ENCODE measurements around the gene CYP51A1.
"Not testable (repeated sequence)": the region's sequence is repeated elsewhere in the genome, so short reads cannot be mapped to it uniquely, and the experiment has no call there.

CYP51A1 gene

DNA sequence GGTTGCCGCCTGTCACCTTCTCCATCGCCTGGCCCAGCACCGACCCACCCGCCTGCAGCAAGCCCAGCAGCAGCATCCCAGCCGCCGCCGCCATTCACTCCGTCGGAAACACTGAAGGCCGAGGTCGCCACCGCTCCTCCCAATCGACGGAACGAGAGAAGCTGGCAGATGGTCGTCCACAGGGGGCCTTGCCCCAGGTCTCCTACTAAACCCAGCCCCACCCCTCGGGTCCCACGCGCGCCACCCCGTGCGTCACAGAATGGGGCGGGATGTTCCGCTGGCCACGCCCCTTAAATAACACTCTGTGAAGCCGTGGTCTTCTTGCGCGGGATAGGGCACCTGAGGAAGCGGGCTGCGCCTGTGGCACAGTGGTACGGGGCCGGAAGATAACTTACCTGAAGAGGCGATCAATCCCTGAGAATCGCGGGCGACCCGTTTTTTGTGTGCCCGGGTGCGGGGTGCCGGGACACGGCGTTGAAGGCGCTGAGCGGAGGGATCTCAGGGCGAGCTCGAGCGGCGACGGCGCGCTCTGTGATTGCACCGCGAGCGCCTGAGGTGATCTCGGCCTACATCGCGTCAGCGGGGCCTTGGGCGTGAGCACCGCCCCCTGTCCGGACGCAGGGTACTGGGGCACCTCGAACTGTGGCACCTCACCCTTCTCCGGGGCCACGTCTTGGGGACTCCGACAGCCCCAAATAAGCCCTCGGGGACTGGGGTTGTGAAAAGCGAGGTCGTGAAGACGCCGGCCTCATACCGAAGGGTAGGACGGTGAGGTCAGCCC lies at the start of gene CYP51A1:
TSS of gene CYP51A1 (minus strand) at position 207 of the 781 bp plus-strand sequence. CDS start at position 94, 113 bp downstream.
- no peaks in the 10 kb centered on the region for H3K27me3 ChIP-seq (ENCODE audit: control insufficient read depth in 2 of 2, insufficient read depth in 2 of 2, low read length in 2 of 2)
- peaks cover 6 to 13% of the 10 kb centered on the region in 2 donors for H3K4me1 ChIP-seq (ENCODE audit: control insufficient read depth in 2 of 2, insufficient read depth in 2 of 2, low read length in 2 of 2)
- H3K9me3 ChIP-seq (ENCODE audit: control insufficient read depth in 2 of 2, low read length in 2 of 2): no peaks in the 10 kb centered on the region
- peak within 1 kb of the TSS; percentile 94 to 97 for H3K9ac ChIP-seq (ENCODE audit: low read depth in 1 of 2, low read length in 2 of 2)
- peaks cover 5 to 8% of the 10 kb centered on the region in 2 donors for H3K36me3 ChIP-seq (ENCODE audit: control insufficient read depth in 2 of 2, insufficient read depth in 2 of 2, low read length in 2 of 2)
- peak within 1 kb of the TSS; percentile 81 to 94 for H3K4me3 ChIP-seq (ENCODE audit: low read length in 2 of 2)
- H3K27ac ChIP-seq (ENCODE audit: low read depth in 2 of 2, low read length in 2 of 2): peak within 1 kb of the TSS; percentile 96 to 98

DNA sequence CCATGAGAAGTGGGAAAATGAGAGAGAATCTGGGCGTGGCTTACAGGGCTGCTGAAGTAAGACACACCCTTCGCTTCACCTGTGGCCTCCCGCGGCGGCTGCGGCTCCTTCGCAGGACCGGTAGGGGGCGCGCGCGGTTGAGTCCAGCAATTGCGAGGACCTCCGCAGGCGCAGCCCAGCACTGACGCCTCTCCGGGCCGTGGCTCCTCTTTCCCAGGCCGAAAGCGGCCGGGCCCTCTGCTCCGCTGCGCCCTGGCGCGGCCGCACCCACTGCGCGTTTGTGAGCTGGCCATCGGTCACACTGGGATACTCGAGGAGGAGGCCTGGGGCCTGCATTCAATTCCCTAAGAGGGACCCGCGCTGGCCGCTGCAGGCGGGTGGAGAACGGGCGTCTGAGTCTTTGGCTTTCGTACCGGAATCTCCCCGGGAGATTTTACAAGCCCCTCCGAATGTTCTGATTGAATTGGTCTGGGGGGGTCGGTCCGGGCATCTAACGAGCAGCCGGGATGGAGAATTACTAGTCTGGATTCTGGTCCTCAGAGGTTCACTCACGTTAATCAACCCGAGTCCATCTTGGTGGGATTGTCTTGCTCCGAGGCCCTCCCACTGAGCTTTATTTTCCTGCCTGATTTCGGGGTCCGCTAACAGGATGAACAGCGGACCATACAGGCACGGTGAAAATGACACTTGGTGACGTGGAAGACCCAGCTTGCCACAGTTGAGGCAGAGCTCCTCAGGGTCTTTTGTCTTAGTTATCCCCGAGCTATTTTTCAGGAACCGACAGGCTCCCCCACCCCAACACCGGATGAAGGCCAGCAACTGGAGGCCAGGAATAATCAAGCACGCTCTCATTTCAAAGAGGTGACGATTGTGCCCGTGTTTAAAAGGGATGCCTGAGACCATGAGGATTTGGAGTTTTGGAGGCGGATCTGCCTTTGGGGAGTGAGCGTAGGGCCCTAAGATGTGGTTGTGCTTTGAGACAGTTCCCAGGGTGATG lies 44.9 kb upstream of the CYP51A1 start, which contains the start of gene LRRD1:
TSS of gene LRRD1 (minus strand) at position 215 of the 997 bp plus-strand sequence. CDS start 13,940 bp downstream, outside the sequence.
- Histone ChIP-seq H3K4me3 (ENCODE audit: low read length in 2 of 2) (peak within 1 kb of the TSS; percentile 59 to 69), H3K4me1 (ENCODE audit: control insufficient read depth in 2 of 2, insufficient read depth in 2 of 2, low read length in 2 of 2) (peaks cover 0 to 5% of the 10 kb centered on the region in 2 donors), H3K9me3 (ENCODE audit: control insufficient read depth in 2 of 2, low read length in 2 of 2) (no peaks in the 10 kb centered on the region), H3K36me3 (ENCODE audit: control insufficient read depth in 2 of 2, insufficient read depth in 2 of 2, low read length in 2 of 2) (no peaks in the 10 kb centered on the region), H3K27me3 (ENCODE audit: control insufficient read depth in 2 of 2, insufficient read depth in 2 of 2, low read length in 2 of 2) (no peaks in the 10 kb centered on the region), H3K27ac (ENCODE audit: low read depth in 2 of 2, low read length in 2 of 2) (peak within 1 kb of the TSS in 1 of 2 donors; percentile 32), H3K9ac (ENCODE audit: low read depth in 1 of 2, low read length in 2 of 2) (peak within 1 kb of the TSS; percentile 41 to 60)

GRCh38 chr7:92177362-92177761 lies 43.1 kb upstream of the CYP51A1 start:
- Histone ChIP-seq H3K27ac (ENCODE audit: low read depth in 2 of 2, low read length in 2 of 2) (no peak overlapping the region), H3K27me3 (ENCODE audit: control insufficient read depth in 2 of 2, insufficient read depth in 2 of 2, low read length in 2 of 2) (no peaks in the 10 kb centered on the region), H3K9me3 (ENCODE audit: control insufficient read depth in 2 of 2, low read length in 2 of 2) (no peaks in the 10 kb centered on the region), H3K36me3 (ENCODE audit: control insufficient read depth in 2 of 2, insufficient read depth in 2 of 2, low read length in 2 of 2) (no peaks in the 10 kb centered on the region), H3K4me3 (ENCODE audit: low read length in 2 of 2) (no peak overlapping the region), H3K9ac (ENCODE audit: low read depth in 1 of 2, low read length in 2 of 2) (no peak overlapping the region), H3K4me1 (ENCODE audit: control insufficient read depth in 2 of 2, insufficient read depth in 2 of 2, low read length in 2 of 2) (peaks cover 0 to 5% of the 10 kb centered on the region in 2 donors)

GRCh38 chr7:92169529-92169928 lies 35.3 kb upstream of the CYP51A1 start:
- not testable (repeated sequence) for H3K4me3 ChIP-seq (ENCODE audit: low read length in 2 of 2); H3K9ac ChIP-seq (ENCODE audit: low read depth in 1 of 2, low read length in 2 of 2); H3K9me3 ChIP-seq (ENCODE audit: control insufficient read depth in 2 of 2, low read length in 2 of 2); H3K27ac ChIP-seq (ENCODE audit: low read depth in 2 of 2, low read length in 2 of 2); H3K4me1 ChIP-seq (ENCODE audit: control insufficient read depth in 2 of 2, insufficient read depth in 2 of 2, low read length in 2 of 2); H3K36me3 ChIP-seq (ENCODE audit: control insufficient read depth in 2 of 2, insufficient read depth in 2 of 2, low read length in 2 of 2); H3K27me3 ChIP-seq (ENCODE audit: control insufficient read depth in 2 of 2, insufficient read depth in 2 of 2, low read length in 2 of 2)

DNA sequence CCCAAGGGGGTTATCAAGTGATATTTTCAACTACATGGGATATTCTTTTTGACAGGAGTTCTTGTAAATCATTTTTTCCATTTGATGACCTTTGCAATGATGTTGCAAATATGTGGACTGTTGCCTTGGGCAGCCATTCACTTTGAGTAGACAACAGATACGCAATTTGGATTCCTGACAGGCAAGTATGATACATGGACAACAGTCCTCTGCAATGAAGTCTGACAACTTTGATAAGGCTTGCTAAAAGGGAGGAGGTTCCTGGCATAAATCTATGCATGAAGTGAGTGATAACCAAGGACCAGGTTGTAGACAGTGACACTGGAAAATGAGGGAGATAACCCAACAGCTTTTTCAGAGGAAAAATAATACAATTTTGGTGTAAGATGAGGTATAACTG lies 27.0 kb upstream of the CYP51A1 start:
- H3K4me3 ChIP-seq (ENCODE audit: low read length in 2 of 2): no peak overlapping the region
- no peak overlapping the region for H3K27ac ChIP-seq (ENCODE audit: low read depth in 2 of 2, low read length in 2 of 2)
- H3K36me3 ChIP-seq (ENCODE audit: control insufficient read depth in 2 of 2, insufficient read depth in 2 of 2, low read length in 2 of 2): no peaks in the 10 kb centered on the region
- H3K9ac ChIP-seq (ENCODE audit: low read depth in 1 of 2, low read length in 2 of 2): no peak overlapping the region
- no peaks in the 10 kb centered on the region for H3K27me3 ChIP-seq (ENCODE audit: control insufficient read depth in 2 of 2, insufficient read depth in 2 of 2, low read length in 2 of 2)
- no peaks in the 10 kb centered on the region for H3K4me1 ChIP-seq (ENCODE audit: control insufficient read depth in 2 of 2, insufficient read depth in 2 of 2, low read length in 2 of 2)
- H3K9me3 ChIP-seq (ENCODE audit: control insufficient read depth in 2 of 2, low read length in 2 of 2): no peaks in the 10 kb centered on the region

- no peak overlapping the region for H3K4me3 ChIP-seq (ENCODE audit: low read length in 2 of 2)
- no peaks in the 10 kb centered on the region for H3K27me3 ChIP-seq (ENCODE audit: control insufficient read depth in 2 of 2, insufficient read depth in 2 of 2, low read length in 2 of 2)
- H3K9ac ChIP-seq (ENCODE audit: low read depth in 1 of 2, low read length in 2 of 2): no peak overlapping the region
- no peaks in the 10 kb centered on the region for H3K4me1 ChIP-seq (ENCODE audit: control insufficient read depth in 2 of 2, insufficient read depth in 2 of 2, low read length in 2 of 2)
- no peak overlapping the region for H3K27ac ChIP-seq (ENCODE audit: low read depth in 2 of 2, low read length in 2 of 2)
- H3K9me3 ChIP-seq (ENCODE audit: control insufficient read depth in 2 of 2, low read length in 2 of 2): no peaks in the 10 kb centered on the region
- H3K36me3 ChIP-seq (ENCODE audit: control insufficient read depth in 2 of 2, insufficient read depth in 2 of 2, low read length in 2 of 2): no peaks in the 10 kb centered on the region
Observed at GRCh38 chr7:92158660-92159575, 24.6 kb upstream of the CYP51A1 start.

- no peak overlapping the region for H3K9ac ChIP-seq (ENCODE audit: low read depth in 1 of 2, low read length in 2 of 2)
- no peaks in the 10 kb centered on the region for H3K9me3 ChIP-seq (ENCODE audit: control insufficient read depth in 2 of 2, low read length in 2 of 2)
- H3K4me3 ChIP-seq (ENCODE audit: low read length in 2 of 2): no peak overlapping the region
- no peaks in the 10 kb centered on the region for H3K36me3 ChIP-seq (ENCODE audit: control insufficient read depth in 2 of 2, insufficient read depth in 2 of 2, low read length in 2 of 2)
- H3K27ac ChIP-seq (ENCODE audit: low read depth in 2 of 2, low read length in 2 of 2): no peak overlapping the region
- no peaks in the 10 kb centered on the region for H3K27me3 ChIP-seq (ENCODE audit: control insufficient read depth in 2 of 2, insufficient read depth in 2 of 2, low read length in 2 of 2)
- H3K4me1 ChIP-seq (ENCODE audit: control insufficient read depth in 2 of 2, insufficient read depth in 2 of 2, low read length in 2 of 2): no peaks in the 10 kb centered on the region
Observed at GRCh38 chr7:92156990-92157389, 22.7 kb upstream of the CYP51A1 start.

- Histone ChIP-seq H3K9me3 (ENCODE audit: control insufficient read depth in 2 of 2, low read length in 2 of 2) (no peaks in the 10 kb centered on the region), H3K36me3 (ENCODE audit: control insufficient read depth in 2 of 2, insufficient read depth in 2 of 2, low read length in 2 of 2) (no peaks in the 10 kb centered on the region), H3K27me3 (ENCODE audit: control insufficient read depth in 2 of 2, insufficient read depth in 2 of 2, low read length in 2 of 2) (no peaks in the 10 kb centered on the region)
Observed at GRCh38 chr7:92155108-92155739, 20.9 kb upstream of the CYP51A1 start.

GRCh38 chr7:92150450-92151017 lies 16.3 kb upstream of the CYP51A1 start:
- no peak overlapping the region for H3K27ac ChIP-seq (ENCODE audit: low read depth in 2 of 2, low read length in 2 of 2)
- no peaks in the 10 kb centered on the region for H3K4me1 ChIP-seq (ENCODE audit: control insufficient read depth in 2 of 2, insufficient read depth in 2 of 2, low read length in 2 of 2)
- H3K36me3 ChIP-seq (ENCODE audit: control insufficient read depth in 2 of 2, insufficient read depth in 2 of 2, low read length in 2 of 2): no peaks in the 10 kb centered on the region
- no peaks in the 10 kb centered on the region for H3K9me3 ChIP-seq (ENCODE audit: control insufficient read depth in 2 of 2, low read length in 2 of 2)
- no peak overlapping the region for H3K9ac ChIP-seq (ENCODE audit: low read depth in 1 of 2, low read length in 2 of 2)
- no peak overlapping the region for H3K4me3 ChIP-seq (ENCODE audit: low read length in 2 of 2)
- no peaks in the 10 kb centered on the region for H3K27me3 ChIP-seq (ENCODE audit: control insufficient read depth in 2 of 2, insufficient read depth in 2 of 2, low read length in 2 of 2)

More at GRCh38 chr7:92155108-92155739, 20.9 kb upstream of the CYP51A1 start:
- Histone ChIP-seq H3K4me3 (ENCODE audit: low read length in 2 of 2) (no peak overlapping the region), H3K4me1 (ENCODE audit: control insufficient read depth in 2 of 2, insufficient read depth in 2 of 2, low read length in 2 of 2) (no peaks in the 10 kb centered on the region), H3K27ac (ENCODE audit: low read depth in 2 of 2, low read length in 2 of 2) (no peak overlapping the region), H3K9ac (ENCODE audit: low read depth in 1 of 2, low read length in 2 of 2) (no peak overlapping the region)
